HG02884 (cell line): ENCODE results near the gene C7orf57.
A peak's percentile ranks its signal among the peaks of the same experiment; 100 is the strongest.

Experiments
- ATAC-seq: cut with Tn5 transposase; IDR thresholded peaks from one replicate; pipeline ENCODE4 v1.9.1; 2021; ENCODE audit warnings: mild to moderate bottlenecking, moderate library complexity; ENCODE audit not compliant: unreplicated experiment

The C7orf57 gene

DNA sequence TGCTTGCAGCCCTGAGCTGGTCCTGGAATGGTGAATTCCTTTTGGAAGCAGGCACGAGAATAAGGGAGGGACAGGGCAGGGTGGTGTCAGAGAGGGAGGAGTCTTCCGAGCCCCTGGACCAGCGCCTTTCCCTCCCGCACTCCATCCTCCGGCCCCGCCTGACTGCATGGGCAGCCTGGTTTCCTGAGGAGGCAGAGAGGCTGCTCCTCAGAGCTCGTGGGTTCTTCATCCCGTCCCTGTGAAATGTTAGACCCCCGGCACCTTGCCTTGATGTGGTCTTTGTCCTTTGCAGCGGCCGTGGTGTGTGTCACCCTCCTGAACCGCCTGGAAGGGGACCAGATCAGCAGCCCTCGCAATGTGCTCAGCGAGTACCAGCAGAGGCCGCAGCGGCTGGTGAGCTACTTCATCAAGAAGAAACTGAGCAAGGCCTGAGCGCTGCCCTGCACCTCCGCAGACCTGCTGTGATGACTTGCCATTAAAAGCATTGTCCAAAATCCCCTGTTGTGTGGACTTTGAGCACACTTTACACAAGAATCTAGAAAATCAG is 72.7 kb downstream of the C7orf57 start:
- no peak for ATAC-seq

DNA sequence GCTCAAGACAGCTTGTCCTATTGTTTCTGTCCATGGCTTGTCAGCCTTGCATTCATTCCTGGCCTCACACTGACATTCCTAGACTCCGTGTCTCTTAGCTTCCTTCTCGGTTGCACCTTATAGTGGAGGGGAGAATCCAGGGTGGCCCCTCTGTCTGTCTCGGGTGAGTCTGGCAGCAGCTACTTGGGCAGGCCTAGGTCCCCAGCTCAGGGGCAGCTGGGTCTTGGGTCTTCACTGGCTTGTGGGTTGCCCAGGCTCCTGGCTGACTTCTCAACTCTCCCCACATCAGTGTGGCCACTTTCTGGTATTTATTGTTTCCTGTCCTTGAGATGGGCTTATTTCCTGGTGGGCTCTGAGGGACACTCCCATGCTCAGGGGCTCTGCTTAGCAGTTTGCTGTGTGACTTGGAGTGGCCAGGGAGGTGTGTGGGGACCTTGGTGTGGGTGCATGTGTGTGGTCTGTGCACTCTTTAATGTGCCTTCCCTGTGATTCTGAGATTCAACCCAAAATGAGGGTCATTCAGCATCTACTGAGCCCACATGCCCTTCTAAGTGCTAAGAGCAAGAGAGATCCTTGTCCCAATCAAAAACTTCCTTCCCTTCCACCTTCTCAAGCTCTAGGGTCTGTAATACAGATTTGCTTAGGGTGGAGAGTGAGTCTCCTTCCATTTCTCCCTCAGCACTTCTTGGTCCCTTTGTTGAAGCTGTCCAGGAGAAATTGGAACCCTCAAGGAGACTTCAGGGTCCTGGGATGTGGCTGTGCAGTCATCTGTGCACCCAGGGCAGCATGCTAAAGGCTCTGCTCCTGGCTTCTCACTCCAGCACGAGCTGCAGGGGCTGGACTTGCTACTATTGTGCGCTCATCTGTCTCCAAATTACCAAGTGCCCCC is 73.9 kb downstream of the C7orf57 start:
- no peak for ATAC-seq

DNA sequence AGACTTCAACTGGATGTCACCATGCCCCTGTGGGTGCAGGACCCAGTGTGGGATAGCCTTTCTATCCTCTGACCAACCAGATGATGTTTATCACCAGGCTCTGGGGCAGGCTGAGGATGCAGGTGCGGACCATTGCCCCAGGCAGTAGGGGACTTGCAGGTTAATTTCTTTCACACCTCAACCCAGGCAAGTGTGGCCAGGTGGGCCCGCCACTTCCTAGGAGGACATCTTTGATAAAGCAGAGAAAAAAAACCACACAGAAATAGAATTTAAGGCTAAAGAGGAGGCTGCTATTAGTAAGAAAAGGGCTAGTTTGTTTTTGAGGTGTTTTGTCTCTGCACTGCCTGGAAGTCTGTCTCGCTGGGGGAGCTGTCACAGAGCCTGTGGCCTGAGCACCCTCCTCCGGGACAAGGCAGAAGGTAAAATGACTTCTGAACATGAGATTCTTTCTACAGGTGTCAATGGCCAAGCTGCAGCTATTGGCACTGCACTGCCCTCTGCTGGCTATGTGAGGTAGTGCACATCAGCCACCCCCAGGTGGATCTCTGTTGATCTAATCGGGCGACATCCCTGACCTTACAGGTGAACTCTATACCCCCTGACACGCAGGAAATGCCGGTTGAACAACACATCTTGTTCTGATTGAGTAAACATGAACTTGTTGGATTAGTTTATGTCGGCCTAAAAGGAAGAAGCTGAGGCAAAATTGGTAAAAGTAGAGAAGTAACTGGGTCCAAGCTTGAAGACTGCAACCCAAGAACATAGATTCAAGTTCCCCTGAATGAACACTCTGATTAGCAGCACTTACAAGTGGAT is 74.7 kb downstream of the C7orf57 start:
- peak; percentile 89 for ATAC-seq

DNA sequence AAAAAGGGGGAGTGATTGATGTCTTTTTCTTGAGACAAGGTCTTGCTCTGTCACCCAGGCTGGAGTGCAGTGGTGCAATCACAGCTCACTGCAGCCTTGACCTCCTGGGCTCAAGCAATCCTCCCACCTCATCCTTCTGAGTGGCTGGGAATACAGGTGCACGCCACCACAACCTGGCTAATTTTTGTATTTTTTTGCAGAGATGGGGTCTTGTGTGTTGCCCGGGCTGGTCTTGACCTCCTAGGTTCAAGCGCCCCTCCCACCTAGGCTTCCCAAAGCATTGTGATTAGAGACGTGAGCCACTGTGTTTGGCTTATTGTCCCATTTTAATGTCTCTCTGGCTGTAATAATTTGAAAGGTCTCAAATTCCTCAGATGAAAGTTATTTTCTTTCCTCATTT is 75.5 kb downstream of the C7orf57 start:
- no peak for ATAC-seq
